Bronchial epithelial cell (primary cell): ENCODE results near the gene TET3. TPM values are rescaled to one million over a fixed set of nuclear protein-coding genes. Genes with fewer than 3 reads are reported as not detected.

Source experiments
- DNase-seq: peaks from one replicate; pipeline ENCODE4 v3.0.0-alpha.2; 2010; ENCODE audit warnings: low read depth
- FAIRE-seq: peaks from 2 replicates; lab custom pipeline; 2011; peaks lifted over from hg19 to GRCh38; lab: Jason Lieb, UNC
- H3K27me3 ChIP-seq: 2 replicates; pipeline ENCODE4 v1.5.1; 2011; ENCODE audit warnings: low read length; ENCODE audit not compliant: control insufficient read depth, insufficient read depth
- H3K36me3 ChIP-seq: 2 replicates; pipeline ENCODE4 v1.5.1; 2011; ENCODE audit warnings: low read length; ENCODE audit not compliant: control insufficient read depth, insufficient read depth
- H3K4me3 ChIP-seq: 2 replicates; pipeline ENCODE4 v1.5.1; 2011; ENCODE audit warnings: mild to moderate bottlenecking, low read depth, low read length, control low read depth
- CTCF ChIP-seq: IDR thresholded peaks from 2 replicates; pipeline ENCODE4 v1.5.1; 2011; ENCODE audit warnings: mild to moderate bottlenecking, moderate library complexity, low read length, control low read depth, inconsistent platforms; ENCODE audit not compliant: insufficient read depth, severe bottlenecking
- total RNA-seq: library from RNA; depleted of rRNA; stranded (reverse); fragments of >200 nt; gene quantifications from 2 replicates; pipeline ENCODE4 v1.2.1, GENCODE V29; 2014

TET3 gene
- total RNA-seq, 1 donor from 2014 or later: 5.3 TPM

- H3K36me3 ChIP-seq: no peaks in the 10 kb centered on the region
- no peaks in the 10 kb centered on the region for H3K27me3 ChIP-seq
- DNase-seq (no peak), FAIRE-seq (no peak)
- H3K4me3 ChIP-seq: no peak overlapping the region
- TF ChIP-seq CTCF: no peak
Observed at GRCh38 chr2:74028741-74029140, 44.0 kb downstream of the TET3 start.

DNA sequence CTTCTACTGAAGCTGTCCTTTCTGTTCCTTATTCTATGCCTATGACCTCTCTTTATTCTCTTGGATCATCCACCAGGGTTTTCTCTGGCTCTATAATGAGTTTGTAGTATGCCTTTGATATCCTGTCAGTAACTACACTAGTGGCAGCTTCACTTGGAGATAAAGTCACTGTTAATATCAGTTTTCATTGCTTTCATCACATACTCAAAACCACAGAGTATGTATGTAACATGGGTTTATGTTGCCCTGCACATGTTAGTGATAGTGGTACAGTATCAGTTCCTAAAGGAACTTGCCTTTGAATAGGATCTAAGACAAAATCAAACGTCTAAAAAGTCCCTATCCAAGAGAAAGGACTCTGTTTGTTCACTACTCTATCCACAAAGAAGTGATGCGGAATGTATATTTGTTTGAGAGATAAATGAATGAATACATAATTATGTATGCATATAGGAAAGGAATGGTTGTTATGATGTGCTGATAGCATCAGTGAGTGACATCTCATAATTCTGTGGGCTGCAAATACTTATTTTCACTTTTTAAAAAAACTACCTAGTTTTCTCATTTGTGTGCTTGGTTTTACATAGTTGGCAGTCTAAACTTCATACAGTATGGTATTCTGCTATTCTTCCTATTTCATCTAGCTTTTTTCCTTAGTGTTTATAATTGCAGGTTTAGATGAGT is 45.1 kb downstream of the TET3 start:
- no peak overlapping the region for H3K4me3 ChIP-seq
- H3K27me3 ChIP-seq: no peaks in the 10 kb centered on the region
- no peak for TF ChIP-seq CTCF
- H3K36me3 ChIP-seq: no peaks in the 10 kb centered on the region
- FAIRE-seq (no peak), DNase-seq (no peak)

DNA sequence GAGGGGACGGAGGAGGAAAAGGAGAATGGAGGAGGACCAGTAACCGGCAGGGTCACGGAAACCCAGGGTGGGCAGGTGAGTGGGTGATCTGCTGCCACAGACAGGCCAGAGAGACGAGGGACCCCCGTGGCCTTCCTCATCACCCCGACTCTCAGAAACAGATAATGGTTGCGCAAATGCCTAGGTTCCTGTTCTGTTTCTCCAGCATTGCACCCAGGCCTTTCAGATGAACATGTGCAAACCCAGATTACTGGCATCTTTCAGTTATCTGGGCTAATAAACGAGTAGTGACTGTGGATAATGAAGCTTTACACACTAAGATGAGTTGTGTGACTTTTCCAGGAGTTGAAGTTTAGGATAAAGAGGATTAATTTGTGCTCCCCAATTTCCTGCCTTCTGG is 46.5 kb downstream of the TET3 start:
- DNase-seq (no peak), FAIRE-seq (no peak)
- no peaks in the 10 kb centered on the region for H3K27me3 ChIP-seq
- TF ChIP-seq CTCF: no peak
- H3K36me3 ChIP-seq: no peaks in the 10 kb centered on the region
- no peak overlapping the region for H3K4me3 ChIP-seq

DNA sequence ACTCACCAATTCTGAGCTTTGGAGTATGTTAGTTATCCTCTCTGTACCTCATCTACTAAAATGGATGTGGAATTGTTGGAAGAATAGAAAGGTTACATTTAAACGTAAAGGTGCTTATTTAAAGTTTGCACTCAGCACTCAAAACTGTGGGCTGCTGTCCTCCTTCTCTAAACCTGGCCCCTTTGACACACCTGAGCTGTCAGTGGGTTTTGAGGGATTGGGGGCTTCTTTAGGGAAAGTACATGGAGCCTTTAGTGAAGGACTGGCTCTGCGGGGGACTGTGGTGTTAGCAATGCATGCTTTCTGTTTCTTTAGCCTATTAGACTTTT is 47.2 kb downstream of the TET3 start:
- DNase-seq: no peak
- no peaks in the 10 kb centered on the region for H3K36me3 ChIP-seq
- no peak for FAIRE-seq
- H3K27me3 ChIP-seq: no peaks in the 10 kb centered on the region
- H3K4me3 ChIP-seq: no peak overlapping the region
- TF ChIP-seq CTCF: no peak

- no peaks in the 10 kb centered on the region for H3K36me3 ChIP-seq
- no peak overlapping the region for H3K4me3 ChIP-seq
- H3K27me3 ChIP-seq: no peaks in the 10 kb centered on the region
- no peak for FAIRE-seq
- DNase-seq: no peak
- TF ChIP-seq CTCF: no peak
Observed at GRCh38 chr2:74033375-74033774, 48.7 kb downstream of the TET3 start.

Other genes starting within 250 kb of the TET3 start
- 18.6 and 21.1 TPM in 2 replicates for gene TPRKB, start 247.6 kb upstream of the TET3 start, total RNA-seq
- 28.4 and 35.2 TPM in 2 replicates for gene DUSP11, start 204.8 kb upstream of the TET3 start, total RNA-seq
- not detected in 2 replicates for gene C2orf78, start 200.7 kb upstream of the TET3 start, total RNA-seq
- 24.0 and 36.4 TPM in 2 replicates for gene STAMBP, start 155.9 kb upstream of the TET3 start, total RNA-seq
- not detected in 2 replicates for gene ACTG2, start 91.9 kb upstream of the TET3 start, total RNA-seq
- 39.3 and 40.8 TPM in 2 replicates for gene DGUOK, start 58.0 kb upstream of the TET3 start, total RNA-seq
- gene BOLA3, start 163.0 kb downstream of the TET3 start, total RNA-seq: 31.1 and 52.7 TPM in 2 replicates
- gene MOB1A, start 194.0 kb downstream of the TET3 start, total RNA-seq: 71.1 and 80.1 TPM in 2 replicates
- 305 and 333 TPM in 2 replicates for gene MTHFD2, start 213.7 kb downstream of the TET3 start, total RNA-seq